ENCODE results near the gene WIPF2.

Gene WIPF2

GRCh38 chr17:40287159-40287493 lies 68.0 kb downstream of the WIPF2 start:
- WGBS, 2 donors (ENCODE audit: extremely low coverage in 2 of 2, insufficient read length in 2 of 2, insufficient replicate concordance in 1 of 2) = no CpG with 5 or more reads among the region's 4 CpGs
- H3K4me3 ChIP-seq (ENCODE audit: low read length in 2 of 2) = peak overlapping the region; percentile 35 to 52
- no peak overlapping the region for H2BK12ac ChIP-seq (ENCODE audit: low read length)

GRCh38 chr17:40287494-40288369 lies 68.6 kb downstream of the WIPF2 start, which contains the start of gene CDC6:
Gene CDC6 (plus strand): TSS chr17:40287879. CDS start chr17:40289421, 1,542 bp downstream.
- DNase-seq (ENCODE audit: low spot score) = peak; percentile 99
- Histone ChIP-seq H3K4ac (ENCODE audit: low read length) (no peak within 1 kb of the TSS), H2BK15ac (ENCODE audit: low read length) (no peak within 1 kb of the TSS), H3K14ac (ENCODE audit: low read length) (no peak within 1 kb of the TSS), H3K27ac (replicated peaks; ENCODE audit: low read length) (peak within 1 kb of the TSS; percentile 80), H3K4me2 (ENCODE audit: insufficient read depth, low read length, poor library complexity, severe bottlenecking) (peak within 1 kb of the TSS; percentile 68), H2BK120ac (ENCODE audit: low read depth, low read length) (no peak within 1 kb of the TSS), H3K4me3 (ENCODE audit: low read length in 2 of 2) (peak within 1 kb of the TSS; percentile 78 to 99), H3K4me1 (ENCODE audit: control insufficient read depth in 2 of 2, insufficient read depth in 1 of 2, low read depth in 1 of 2, low read length in 2 of 2) (peaks cover 0 to 3% of the 10 kb centered on the region in 2 donors), H3K79me1 (ENCODE audit: low read depth, low read length) (no peaks in the 10 kb centered on the region), H2BK5ac (ENCODE audit: low read length) (peak within 1 kb of the TSS; percentile 58), H3K9me3 (replicated peaks in 1 of 2; ENCODE audit: control insufficient read depth in 2 of 2, insufficient read depth in 1 of 2, low read depth in 1 of 2, low read length in 2 of 2) (no peaks in the 10 kb centered on the region), H3K18ac (ENCODE audit: low read length) (peak within 1 kb of the TSS; percentile 63), H2AFZ (ENCODE audit: low read length) (peak within 1 kb of the TSS; percentile 72), H3K27me3 (ENCODE audit: control insufficient read depth in 3 of 3, insufficient read depth in 3 of 3, low read depth in 1 of 3, low read length in 3 of 3) (no peaks in the 10 kb centered on the region), H3K9ac (ENCODE audit: low read depth, low read length, poor library complexity) (peak within 1 kb of the TSS; percentile 86), H3K36me3 (replicated peaks in 1 of 2; ENCODE audit: control insufficient read depth in 2 of 2, insufficient read depth in 2 of 2, low read length in 2 of 2) (peaks cover 14 to 44% of the 10 kb centered on the region in 2 donors), H4K91ac (ENCODE audit: low read depth, low read length, poor library complexity) (no peak within 1 kb of the TSS), H2AK5ac (ENCODE audit: low read depth, low read length) (no peak within 1 kb of the TSS), H4K8ac (ENCODE audit: low read depth, low read length) (no peak within 1 kb of the TSS), H3K23ac (ENCODE audit: low read depth, low read length, poor library complexity) (no peak within 1 kb of the TSS), H2BK12ac (ENCODE audit: low read length) (no peak within 1 kb of the TSS)
- WGBS, 2 donors (ENCODE audit: extremely low coverage in 2 of 2, insufficient read length in 2 of 2, insufficient replicate concordance in 1 of 2) = no CpG with 5 or more reads among the region's 47 CpGs

More at GRCh38 chr17:40287159-40287493, 68.0 kb downstream of the WIPF2 start:
- Histone ChIP-seq H3K27me3 (ENCODE audit: control insufficient read depth in 3 of 3, insufficient read depth in 3 of 3, low read depth in 1 of 3, low read length in 3 of 3) (no peaks in the 10 kb centered on the region), H2BK120ac (ENCODE audit: low read depth, low read length) (no peak overlapping the region), H3K23ac (ENCODE audit: low read depth, low read length, poor library complexity) (no peak overlapping the region), H2BK5ac (ENCODE audit: low read length) (no peak overlapping the region), H3K14ac (ENCODE audit: low read length) (no peak overlapping the region), H4K91ac (ENCODE audit: low read depth, low read length, poor library complexity) (no peak overlapping the region), H3K9me3 (replicated peaks in 1 of 2; ENCODE audit: control insufficient read depth in 2 of 2, insufficient read depth in 1 of 2, low read depth in 1 of 2, low read length in 2 of 2) (no peaks in the 10 kb centered on the region), H3K4ac (ENCODE audit: low read length) (no peak overlapping the region), H2AFZ (ENCODE audit: low read length) (peak overlapping the region; percentile 53), H4K8ac (ENCODE audit: low read depth, low read length) (no peak overlapping the region), H3K79me1 (ENCODE audit: low read depth, low read length) (no peaks in the 10 kb centered on the region), H3K4me1 (ENCODE audit: control insufficient read depth in 2 of 2, insufficient read depth in 1 of 2, low read depth in 1 of 2, low read length in 2 of 2) (peaks cover 0 to 3% of the 10 kb centered on the region in 2 donors), H3K27ac (replicated peaks; ENCODE audit: low read length) (no peak overlapping the region), H2AK5ac (ENCODE audit: low read depth, low read length) (no peak overlapping the region), H3K4me2 (ENCODE audit: insufficient read depth, low read length, poor library complexity, severe bottlenecking) (peak overlapping the region; percentile 41), H2BK15ac (ENCODE audit: low read length) (no peak overlapping the region), H3K18ac (ENCODE audit: low read length) (no peak overlapping the region), H3K36me3 (replicated peaks in 1 of 2; ENCODE audit: control insufficient read depth in 2 of 2, insufficient read depth in 2 of 2, low read length in 2 of 2) (peaks cover 13 to 45% of the 10 kb centered on the region in 2 donors), H3K9ac (ENCODE audit: low read depth, low read length, poor library complexity) (no peak overlapping the region)
- no peak for DNase-seq (ENCODE audit: low spot score)

DNA sequence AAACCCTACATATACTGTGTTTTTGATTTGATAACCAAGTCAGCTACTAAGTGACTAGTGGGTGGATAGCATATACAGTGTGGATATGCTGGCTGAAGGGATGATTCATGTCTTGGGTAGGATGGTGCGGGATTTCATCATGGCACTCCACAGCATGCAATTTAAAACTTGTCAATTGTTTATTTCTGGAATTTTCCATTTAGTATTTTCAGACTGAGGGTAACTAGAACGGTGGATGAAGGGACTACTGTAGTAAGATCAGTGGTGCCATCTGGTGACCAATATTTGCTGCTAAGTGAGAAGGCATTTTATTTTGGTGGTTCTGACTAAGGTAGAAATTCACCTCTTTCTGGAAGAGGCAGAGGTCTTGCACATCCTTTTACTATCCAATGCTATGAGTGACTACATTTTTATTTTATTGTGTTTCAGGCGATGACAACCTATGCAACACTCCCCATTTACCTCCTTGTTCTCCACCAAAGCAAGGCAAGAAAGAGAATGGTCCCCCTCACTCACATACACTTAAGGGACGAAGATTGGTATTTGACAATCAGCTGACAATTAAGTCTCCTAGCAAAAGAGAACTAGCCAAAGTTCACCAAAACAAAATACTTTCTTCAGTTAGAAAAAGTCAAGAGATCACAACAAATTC lies 71.7 kb downstream of the WIPF2 start:
- Histone ChIP-seq H3K79me1 (ENCODE audit: low read depth, low read length) (no peaks in the 10 kb centered on the region), H3K27ac (replicated peaks; ENCODE audit: low read length) (no peak overlapping the region), H2BK5ac (ENCODE audit: low read length) (no peak overlapping the region), H3K4me3 (ENCODE audit: low read length in 2 of 2) (no peak overlapping the region), H3K4ac (ENCODE audit: low read length) (no peak overlapping the region), H3K36me3 (replicated peaks in 1 of 2; ENCODE audit: control insufficient read depth in 2 of 2, insufficient read depth in 2 of 2, low read length in 2 of 2) (peaks cover 23 to 65% of the 10 kb centered on the region in 2 donors), H2AK5ac (ENCODE audit: low read depth, low read length) (no peak overlapping the region), H3K14ac (ENCODE audit: low read length) (no peak overlapping the region), H2AFZ (ENCODE audit: low read length) (no peak overlapping the region), H4K8ac (ENCODE audit: low read depth, low read length) (no peak overlapping the region), H3K4me2 (ENCODE audit: insufficient read depth, low read length, poor library complexity, severe bottlenecking) (no peak overlapping the region), H3K9ac (ENCODE audit: low read depth, low read length, poor library complexity) (no peak overlapping the region), H3K4me1 (ENCODE audit: control insufficient read depth in 2 of 2, insufficient read depth in 1 of 2, low read depth in 1 of 2, low read length in 2 of 2) (peaks cover 0 to 3% of the 10 kb centered on the region in 2 donors), H3K23ac (ENCODE audit: low read depth, low read length, poor library complexity) (no peak overlapping the region), H3K18ac (ENCODE audit: low read length) (no peak overlapping the region), H2BK15ac (ENCODE audit: low read length) (no peak overlapping the region), H3K27me3 (ENCODE audit: control insufficient read depth in 3 of 3, insufficient read depth in 3 of 3, low read depth in 1 of 3, low read length in 3 of 3) (no peaks in the 10 kb centered on the region), H2BK120ac (ENCODE audit: low read depth, low read length) (no peak overlapping the region), H3K9me3 (replicated peaks in 1 of 2; ENCODE audit: control insufficient read depth in 2 of 2, insufficient read depth in 1 of 2, low read depth in 1 of 2, low read length in 2 of 2) (no peaks in the 10 kb centered on the region), H2BK12ac (ENCODE audit: low read length) (no peak overlapping the region), H4K91ac (ENCODE audit: low read depth, low read length, poor library complexity) (no peak overlapping the region)
- WGBS, 2 donors (ENCODE audit: extremely low coverage in 2 of 2, insufficient read length in 2 of 2, insufficient replicate concordance in 1 of 2) = no CpG with 5 or more reads among the region's 4 CpGs
- DNase-seq (ENCODE audit: low spot score) = no peak

DNA sequence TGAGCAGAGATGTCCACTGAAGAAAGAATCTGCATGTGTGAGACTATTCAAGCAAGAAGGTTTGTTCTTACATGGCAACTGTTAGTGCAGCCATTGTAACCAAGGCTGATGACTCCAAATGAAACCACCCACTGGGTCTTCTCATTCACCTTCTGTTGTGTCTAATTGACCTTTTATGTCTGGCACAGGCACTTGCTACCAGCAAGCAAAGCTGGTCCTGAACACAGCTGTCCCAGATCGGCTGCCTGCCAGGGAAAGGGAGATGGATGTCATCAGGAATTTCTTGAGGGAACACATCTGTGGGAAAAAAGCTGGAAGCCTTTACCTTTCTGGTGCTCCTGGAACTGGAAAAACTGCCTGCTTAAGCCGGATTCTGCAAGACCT lies 72.2 kb downstream of the WIPF2 start:
- H4K8ac ChIP-seq (ENCODE audit: low read depth, low read length) = no peak overlapping the region
- H3K9me3 ChIP-seq (replicated peaks in 1 of 2; ENCODE audit: control insufficient read depth in 2 of 2, insufficient read depth in 1 of 2, low read depth in 1 of 2, low read length in 2 of 2) = no peaks in the 10 kb centered on the region
- H2BK5ac ChIP-seq (ENCODE audit: low read length) = no peak overlapping the region
- H3K9ac ChIP-seq (ENCODE audit: low read depth, low read length, poor library complexity) = no peak overlapping the region
- no peak overlapping the region for H3K14ac ChIP-seq (ENCODE audit: low read length)
- no peak for DNase-seq (ENCODE audit: low spot score)
- H3K79me1 ChIP-seq (ENCODE audit: low read depth, low read length) = no peaks in the 10 kb centered on the region
- no peak overlapping the region for H3K4me3 ChIP-seq (ENCODE audit: low read length in 2 of 2)
- no peak overlapping the region for H2AFZ ChIP-seq (ENCODE audit: low read length)
- no peak overlapping the region for H3K4ac ChIP-seq (ENCODE audit: low read length)
- H3K27me3 ChIP-seq (ENCODE audit: control insufficient read depth in 3 of 3, insufficient read depth in 3 of 3, low read depth in 1 of 3, low read length in 3 of 3) = no peaks in the 10 kb centered on the region
- H3K27ac ChIP-seq (replicated peaks; ENCODE audit: low read length) = no peak overlapping the region
- no peak overlapping the region for H2BK120ac ChIP-seq (ENCODE audit: low read depth, low read length)
- H2BK12ac ChIP-seq (ENCODE audit: low read length) = no peak overlapping the region
- H4K91ac ChIP-seq (ENCODE audit: low read depth, low read length, poor library complexity) = no peak overlapping the region
- no peak overlapping the region for H3K4me2 ChIP-seq (ENCODE audit: insufficient read depth, low read length, poor library complexity, severe bottlenecking)
- no peak overlapping the region for H2BK15ac ChIP-seq (ENCODE audit: low read length)
- H3K18ac ChIP-seq (ENCODE audit: low read length) = no peak overlapping the region
- peaks cover 27 to 70% of the 10 kb centered on the region in 2 donors for H3K36me3 ChIP-seq (replicated peaks in 1 of 2; ENCODE audit: control insufficient read depth in 2 of 2, insufficient read depth in 2 of 2, low read length in 2 of 2)
- no peak overlapping the region for H2AK5ac ChIP-seq (ENCODE audit: low read depth, low read length)
- peaks cover 0 to 3% of the 10 kb centered on the region in 2 donors for H3K4me1 ChIP-seq (ENCODE audit: control insufficient read depth in 2 of 2, insufficient read depth in 1 of 2, low read depth in 1 of 2, low read length in 2 of 2)
- H3K23ac ChIP-seq (ENCODE audit: low read depth, low read length, poor library complexity) = no peak overlapping the region
- WGBS, 2 donors (ENCODE audit: extremely low coverage in 2 of 2, insufficient read length in 2 of 2, insufficient replicate concordance in 1 of 2) = no CpG with 5 or more reads among the region's 2 CpGs
